Endodermal cell (in vitro differentiated cells): ENCODE data around the gene RGS13. TPM values are rescaled to one million over a fixed set of nuclear protein-coding genes. Genes with fewer than 3 reads are reported as not detected.

ENCODE experiments used
- DNase-seq: peaks from one replicate; pipeline ENCODE4 v3.0.0-alpha.2; 2017
- H3K27ac ChIP-seq: 2 replicates; pipeline ENCODE4 v1.5.1; 2013; ENCODE audit warnings: mild to moderate bottlenecking, low read depth, low read length, moderate library complexity
- H3K27me3 ChIP-seq: 2 replicates; pipeline ENCODE4 v1.6.1; 2013; ENCODE audit warnings: mild to moderate bottlenecking, low read length, moderate library complexity; ENCODE audit not compliant: insufficient read depth, control insufficient read depth, poor library complexity, severe bottlenecking
- H3K36me3 ChIP-seq: 2 replicates; pipeline ENCODE4 v1.7.0; 2013; ENCODE audit warnings: mild to moderate bottlenecking, low read length, moderate library complexity; ENCODE audit not compliant: control insufficient read depth, insufficient read depth
- H3K4me1 ChIP-seq: one replicate; pipeline ENCODE4 v1.7.0; 2013; ENCODE audit warnings: low read length; ENCODE audit not compliant: control insufficient read depth, insufficient read depth
- H3K4me3 ChIP-seq: 2 replicates; pipeline ENCODE4 v1.5.1; 2013; ENCODE audit warnings: mild to moderate bottlenecking, low read length, moderate library complexity
- H3K9ac ChIP-seq: 2 replicates; pipeline ENCODE4 v1.6.1; 2013; ENCODE audit warnings: mild to moderate bottlenecking, low read length, moderate library complexity; ENCODE audit not compliant: poor library complexity, severe bottlenecking; ENCODE audit errors: extremely low read depth
- H3K9me3 ChIP-seq: 2 replicates; pipeline ENCODE4 v1.6.1; 2013; ENCODE audit warnings: mild to moderate bottlenecking, low read length, moderate library complexity; ENCODE audit not compliant: control insufficient read depth
- H3K27ac Mint-ChIP-seq: 2 replicates; pipeline ENCODE4 v1.8.0; 2020; ENCODE audit warnings: mixed read lengths
- H3K27me3 Mint-ChIP-seq: 2 replicates; pipeline ENCODE4 v1.8.0; 2021; ENCODE audit warnings: mild to moderate bottlenecking, mixed read lengths; ENCODE audit not compliant: insufficient read depth
- H3K36me3 Mint-ChIP-seq: 2 replicates; pipeline ENCODE4 v1.8.0; 2020; ENCODE audit warnings: low read depth, mixed read lengths
- H3K4me1 Mint-ChIP-seq: 2 replicates; pipeline ENCODE4 v1.8.0; 2020; ENCODE audit warnings: mixed read lengths
- H3K4me3 Mint-ChIP-seq: 2 replicates; pipeline ENCODE4 v1.8.0; 2020; ENCODE audit warnings: mild to moderate bottlenecking, moderate library complexity, mixed read lengths
- H3K9me3 Mint-ChIP-seq: 2 replicates; pipeline ENCODE4 v1.8.0; 2020; ENCODE audit warnings: mild to moderate bottlenecking, mixed read lengths
- CTCF ChIP-seq: fragments of 200-600 bp; sonication (generic); conservative IDR thresholded peaks from 2 replicates; pipeline ENCODE4 v1.5.0; 2021; ENCODE audit warnings: antibody characterized with exemption, mild to moderate bottlenecking
- WGBS, 2 experiments: methylation state at CpG; one replicate each; pipeline versions ENCODE4 v1.1.5 to v1.1.7; 2013; ENCODE audit warnings: missing lambda C conversion rate in 2 of 2, mixed read lengths in 1 of 2; ENCODE audit not compliant: insufficient coverage in 1 of 2, insufficient read length in 1 of 2; 5-methylcytosine and 5-hydroxymethylcytosine counted together
- total RNA-seq, 2 donors: library from RNA; stranded (reverse); fragmentation: NEBNext Ultra II Directional in 1 of 2; extraction: Animal tissue kit (Norgen Biotek cat#: 25700) in 1 of 2; gene quantifications; 2 replicates in 1 of 2; 3 replicates in 1 of 2; pipeline ENCODE4 v1.2.1, GENCODE V29; 2021

Gene RGS13
- total RNA-seq, 2 donors from 2014 or later: not detected

GRCh38 chr1:192652159-192652558 lies 16.2 kb downstream of the RGS13 start:
- Histone ChIP-seq H3K36me3 (no peaks in the 10 kb centered on the region), H3K4me1 (no peaks in the 10 kb centered on the region), H3K4me3 (no peak overlapping the region), H3K27ac (no peak overlapping the region), H3K9me3 (no peaks in the 10 kb centered on the region), H3K27me3 (no peaks in the 10 kb centered on the region), H3K9ac (no peak overlapping the region)
- TF ChIP-seq CTCF: no peak
- 90 to 100% methylated on average over 1 of the region's 1 CpG for WGBS, 2 experiments
- no peak overlapping the region for H3K27ac Mint-ChIP-seq
- no peak for DNase-seq
- H3K4me3 Mint-ChIP-seq: no peak overlapping the region
- no peaks in the 10 kb centered on the region for H3K27me3 Mint-ChIP-seq
- H3K36me3 Mint-ChIP-seq: no peaks in the 10 kb centered on the region
- no peaks in the 10 kb centered on the region for H3K9me3 Mint-ChIP-seq
- no peaks in the 10 kb centered on the region for H3K4me1 Mint-ChIP-seq

GRCh38 chr1:192654120-192654519 lies 18.2 kb downstream of the RGS13 start:
- Mint-ChIP-seq H3K27me3 (peaks cover under 1% of the 10 kb centered on the region), H3K4me1 (no peaks in the 10 kb centered on the region), H3K36me3 (no peaks in the 10 kb centered on the region), H3K9me3 (no peaks in the 10 kb centered on the region), H3K27ac (no peak overlapping the region), H3K4me3 (no peak overlapping the region)
- TF ChIP-seq CTCF: no peak
- no peaks in the 10 kb centered on the region for H3K36me3 ChIP-seq
- H3K27me3 ChIP-seq: no peaks in the 10 kb centered on the region
- H3K9ac ChIP-seq: no peak overlapping the region
- H3K9me3 ChIP-seq: no peaks in the 10 kb centered on the region
- H3K4me3 ChIP-seq: no peak overlapping the region
- no peak overlapping the region for H3K27ac ChIP-seq
- no peaks in the 10 kb centered on the region for H3K4me1 ChIP-seq
- no peak for DNase-seq

GRCh38 chr1:192654591-192655251 lies 18.8 kb downstream of the RGS13 start:
- TF ChIP-seq CTCF: no peak
- 86 to 100% methylated on average over 2 to 4 of the region's 4 CpGs for WGBS, 2 experiments
- no peaks in the 10 kb centered on the region for H3K9me3 ChIP-seq
- no peak overlapping the region for H3K9ac ChIP-seq
- DNase-seq: no peak
- H3K4me1 ChIP-seq: no peaks in the 10 kb centered on the region
- no peaks in the 10 kb centered on the region for H3K9me3 Mint-ChIP-seq
- no peaks in the 10 kb centered on the region for H3K36me3 Mint-ChIP-seq
- no peak overlapping the region for H3K27ac Mint-ChIP-seq
- H3K4me3 Mint-ChIP-seq: no peak overlapping the region
- H3K27me3 Mint-ChIP-seq: peaks cover 2% of the 10 kb centered on the region
- H3K4me3 ChIP-seq: no peak overlapping the region
- H3K27me3 ChIP-seq: no peaks in the 10 kb centered on the region
- no peaks in the 10 kb centered on the region for H3K36me3 ChIP-seq
- H3K27ac ChIP-seq: no peak overlapping the region
- no peaks in the 10 kb centered on the region for H3K4me1 Mint-ChIP-seq
